D721Med (cell line): Measurements from ENCODE around the gene BCL2L12.

Source experiments
- DNase-seq: peaks from one replicate; pipeline ENCODE4 v3.0.0; 2011; ENCODE audit warnings: low spot score; ENCODE audit not compliant: insufficient read length
- FAIRE-seq: peaks from 2 replicates; lab custom pipeline; 2011; peaks lifted over from hg19 to GRCh38; lab: Jason Lieb, UNC
- CTCF ChIP-seq: IDR thresholded peaks from 2 replicates; pipeline ENCODE4 v1.5.1; 2012; ENCODE audit warnings: mild to moderate bottlenecking, control low read depth; ENCODE audit not compliant: insufficient read depth; ENCODE audit errors: missing control alignments

Gene BCL2L12

DNA sequence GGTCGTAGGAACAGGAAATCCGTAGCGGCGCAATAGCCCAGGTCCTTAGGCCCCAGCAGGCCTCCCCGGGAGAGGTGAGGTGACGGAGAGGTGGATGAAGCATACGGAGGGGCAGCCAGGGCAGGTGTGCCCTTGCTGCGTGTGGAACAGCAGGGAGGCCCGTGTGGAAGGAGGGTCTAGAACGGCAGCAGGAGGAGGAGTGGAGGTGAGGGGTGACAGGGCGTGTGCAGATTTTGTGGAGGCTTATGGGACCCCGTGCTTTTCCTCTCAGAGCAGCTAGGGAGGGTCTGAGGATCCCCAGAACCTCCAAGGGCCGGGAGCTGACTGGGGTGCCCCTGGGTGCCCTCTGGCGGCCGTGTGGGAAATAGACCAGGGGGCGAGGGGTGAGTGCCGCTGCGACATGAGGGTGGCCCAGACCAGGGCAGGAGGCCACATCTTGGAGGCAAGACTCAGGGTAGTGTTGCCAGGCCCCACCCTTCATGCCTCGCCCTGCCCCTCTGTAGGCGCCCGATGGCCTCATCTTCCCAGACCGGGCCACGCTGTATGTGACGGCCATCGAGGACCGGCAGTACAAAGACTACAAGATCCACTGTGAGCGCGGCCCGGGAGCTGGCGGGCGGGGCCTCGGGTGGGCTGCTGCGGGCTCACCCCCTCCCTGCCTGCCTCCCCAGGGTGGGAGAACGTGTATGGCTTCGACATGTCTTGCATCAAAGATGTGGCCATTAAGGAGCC, 18.7 kb downstream of the BCL2L12 start:
- TF ChIP-seq CTCF: no peak
- no peak for FAIRE-seq
- no peak for DNase-seq

DNA sequence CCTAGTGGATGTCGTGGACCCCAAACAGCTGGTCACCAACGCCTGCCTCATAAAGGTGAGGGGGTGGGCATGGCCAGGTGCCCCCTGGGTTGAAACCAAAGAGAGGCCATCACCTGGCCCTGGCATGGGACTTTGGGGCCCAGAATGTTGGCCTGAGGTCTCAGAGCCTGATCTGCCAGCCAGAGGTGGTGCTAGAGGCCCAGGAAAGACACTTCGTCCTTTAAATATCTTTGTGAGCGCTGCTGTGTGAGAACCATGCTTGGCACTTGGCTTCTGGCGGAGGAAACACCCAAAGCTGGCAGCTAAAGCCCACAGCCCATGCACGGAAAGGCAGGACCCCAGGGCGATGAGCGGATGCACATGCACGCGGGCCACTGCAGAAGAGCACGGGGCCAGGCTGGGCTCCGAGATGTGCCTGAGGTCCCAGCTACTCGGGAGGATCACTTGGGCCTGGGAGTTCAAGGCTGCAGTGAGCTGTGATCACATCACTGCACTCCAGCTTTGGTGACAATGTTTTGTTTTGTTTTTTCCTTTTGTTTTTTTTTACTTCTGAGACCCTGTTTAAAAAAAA, 19.3 kb downstream of the BCL2L12 start:
- FAIRE-seq: no peak
- TF ChIP-seq CTCF: no peak

GRCh38 chr19:49685845-49686332, 20.2 kb downstream of the BCL2L12 start:
- no peak for DNase-seq
- no peak for TF ChIP-seq CTCF
- no peak for FAIRE-seq

More for the DNA sequence above, 19.3 kb downstream of the BCL2L12 start:
- no peak for DNase-seq

- TF ChIP-seq CTCF: no peak
- DNase-seq (no peak), FAIRE-seq (no peak)
Measured at GRCh38 chr19:49686503-49687088, 20.9 kb downstream of the BCL2L12 start.

DNA sequence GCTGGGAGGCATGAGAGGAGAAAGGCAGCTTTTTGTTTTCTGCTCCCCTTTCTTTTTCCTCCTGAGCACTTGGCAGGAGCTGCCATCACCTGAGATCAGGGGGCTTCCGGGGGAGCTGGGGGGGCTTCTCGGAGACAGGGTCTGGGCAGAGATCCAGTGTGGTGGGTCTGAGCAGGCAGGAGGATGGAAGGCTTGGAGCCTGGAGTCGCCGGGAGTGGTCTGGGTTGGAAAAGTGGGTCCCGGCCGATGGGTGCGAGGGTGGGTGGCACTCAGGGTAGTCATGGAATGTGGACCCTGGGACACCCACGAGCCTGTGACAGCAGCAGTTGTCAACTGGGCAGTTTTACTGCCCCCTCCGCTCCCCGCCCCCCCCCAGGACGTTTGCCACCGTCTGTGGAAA, 21.4 kb downstream of the BCL2L12 start:
- FAIRE-seq: no peak
- DNase-seq: no peak
- no peak for TF ChIP-seq CTCF

GRCh38 chr19:49687566-49688316, 22.0 kb downstream of the BCL2L12 start:
- no peak for DNase-seq
- TF ChIP-seq CTCF: no peak
- no peak for FAIRE-seq
